ENCODE measurements around the gene ZBTB43.

ZBTB43 gene

GRCh38 chr9:126827227-126827626 lies 22.4 kb downstream of the ZBTB43 start:
- DNase-seq (ENCODE audit: low read depth, low spot score) = no peak

- DNase-seq (ENCODE audit: low read depth, low spot score) = no peak
Measured at GRCh38 chr9:126829035-126829434, 24.2 kb downstream of the ZBTB43 start.

- DNase-seq (ENCODE audit: low read depth, low spot score) = no peak
Measured at GRCh38 chr9:126830827-126831226, 26.0 kb downstream of the ZBTB43 start.

GRCh38 chr9:126832440-126832839 lies 27.6 kb downstream of the ZBTB43 start:
- no peak for DNase-seq (ENCODE audit: low read depth, low spot score)

GRCh38 chr9:126833020-126833419 lies 28.2 kb downstream of the ZBTB43 start:
- DNase-seq (ENCODE audit: low read depth, low spot score) = no peak

GRCh38 chr9:126833710-126834345 lies 29.0 kb downstream of the ZBTB43 start:
- DNase-seq (ENCODE audit: low read depth, low spot score) = no peak

- no peak for DNase-seq (ENCODE audit: low read depth, low spot score)
Measured at GRCh38 chr9:126834672-126835071, 29.8 kb downstream of the ZBTB43 start.

- DNase-seq (ENCODE audit: low read depth, low spot score) = no peak
Measured at GRCh38 chr9:126836216-126836615, 31.4 kb downstream of the ZBTB43 start.

GRCh38 chr9:126838055-126838811 lies 33.4 kb downstream of the ZBTB43 start:
- no peak for DNase-seq (ENCODE audit: low read depth, low spot score)

- no peak for DNase-seq (ENCODE audit: low read depth, low spot score)
Measured at GRCh38 chr9:126838895-126839294, 34.1 kb downstream of the ZBTB43 start.

- DNase-seq (ENCODE audit: low read depth, low spot score) = no peak
Measured at GRCh38 chr9:126839301-126839700, 34.5 kb downstream of the ZBTB43 start.

GRCh38 chr9:126842220-126842842 lies 37.5 kb downstream of the ZBTB43 start:
- no peak for DNase-seq (ENCODE audit: low read depth, low spot score)

GRCh38 chr9:126842977-126843799 lies 38.3 kb downstream of the ZBTB43 start:
- DNase-seq (ENCODE audit: low read depth, low spot score) = no peak

- DNase-seq (ENCODE audit: low read depth, low spot score) = no peak
Measured at GRCh38 chr9:126844085-126844484, 39.2 kb downstream of the ZBTB43 start.

- no peak for DNase-seq (ENCODE audit: low read depth, low spot score)
Measured at GRCh38 chr9:126847051-126847450, 42.2 kb downstream of the ZBTB43 start.

- DNase-seq (ENCODE audit: low read depth, low spot score) = no peak
Measured at GRCh38 chr9:126849591-126850225, 44.9 kb downstream of the ZBTB43 start.

- DNase-seq (ENCODE audit: low read depth, low spot score) = no peak
Measured at GRCh38 chr9:126851286-126851880, 46.5 kb downstream of the ZBTB43 start.

GRCh38 chr9:126852086-126852688 lies 47.3 kb downstream of the ZBTB43 start:
- no peak for DNase-seq (ENCODE audit: low read depth, low spot score)

- no peak for DNase-seq (ENCODE audit: low read depth, low spot score)
Measured at GRCh38 chr9:126853667-126854066, 48.8 kb downstream of the ZBTB43 start.

- DNase-seq (ENCODE audit: low read depth, low spot score) = no peak
Measured at GRCh38 chr9:126854734-126855133, 49.9 kb downstream of the ZBTB43 start.

Data from activated CD4-positive, CD25-positive, alpha-beta regulatory T cell treated with anti-CD3 and anti-CD28 coated beads, Interleukin-2, amount 50 U/mL, for 16 hours (primary cell).